Skeletal muscle satellite cell (primary cell): ENCODE data around the gene SRPK3.
A peak's percentile ranks its signal among the peaks of the same experiment; 100 is the strongest.
"Not testable (repeated sequence)": the region's sequence is repeated elsewhere in the genome, so short reads cannot be mapped to it uniquely, and the experiment has no call there.

ENCODE experiments used
- H3K27me3 ChIP-seq: 2 replicates; pipeline ENCODE4 v1.7.0; 2013; ENCODE audit warnings: low read length; ENCODE audit not compliant: control insufficient read depth, insufficient read depth
- H3K36me3 ChIP-seq: 2 replicates; pipeline ENCODE4 v1.7.0; 2013; ENCODE audit warnings: mild to moderate bottlenecking, control low read depth, low read length; ENCODE audit not compliant: insufficient read depth
- H3K4me1 ChIP-seq: 2 replicates; pipeline ENCODE4 v1.7.0; 2013; ENCODE audit warnings: low read length; ENCODE audit not compliant: control insufficient read depth, insufficient read depth
- H3K4me2 ChIP-seq: 2 replicates; pipeline ENCODE4 v1.7.0; 2013; ENCODE audit warnings: mild to moderate bottlenecking, low read length
- H3K4me3 ChIP-seq: 2 replicates; pipeline ENCODE4 v1.7.0; 2013; ENCODE audit warnings: low read length
- H3K9ac ChIP-seq: 2 replicates; pipeline ENCODE4 v1.7.0; 2013; ENCODE audit warnings: mild to moderate bottlenecking, low read depth, low read length, moderate library complexity
- H3K9me3 ChIP-seq: replicated peaks from 2 replicates; pipeline ENCODE4 v1.7.0; 2013; ENCODE audit warnings: mild to moderate bottlenecking, control low read depth, low read length

SRPK3 gene

GRCh38 chrX:153807976-153808375, 27.1 kb downstream of the SRPK3 start:
- no peak overlapping the region for H3K4me2 ChIP-seq
- no peak overlapping the region for H3K9ac ChIP-seq
- H3K27me3 ChIP-seq: no peaks in the 10 kb centered on the region
- no peaks in the 10 kb centered on the region for H3K9me3 ChIP-seq
- H3K36me3 ChIP-seq: no peaks in the 10 kb centered on the region
- no peaks in the 10 kb centered on the region for H3K4me1 ChIP-seq
- H3K4me3 ChIP-seq: no peak overlapping the region

- Histone ChIP-seq H3K9ac (no peak overlapping the region), H3K36me3 (no peaks in the 10 kb centered on the region), H3K4me2 (no peak overlapping the region), H3K4me1 (no peaks in the 10 kb centered on the region), H3K9me3 (no peaks in the 10 kb centered on the region), H3K4me3 (no peak overlapping the region), H3K27me3 (no peaks in the 10 kb centered on the region)
Measured at GRCh38 chrX:153812220-153812619, 31.4 kb downstream of the SRPK3 start.

GRCh38 chrX:153813161-153813560, 32.3 kb downstream of the SRPK3 start:
- no peaks in the 10 kb centered on the region for H3K9me3 ChIP-seq
- no peak overlapping the region for H3K4me3 ChIP-seq
- H3K9ac ChIP-seq: no peak overlapping the region
- H3K36me3 ChIP-seq: no peaks in the 10 kb centered on the region
- no peak overlapping the region for H3K4me2 ChIP-seq
- no peaks in the 10 kb centered on the region for H3K4me1 ChIP-seq
- no peaks in the 10 kb centered on the region for H3K27me3 ChIP-seq

- H3K27me3 ChIP-seq: no peaks in the 10 kb centered on the region
- no peak overlapping the region for H3K4me3 ChIP-seq
- H3K9me3 ChIP-seq: no peaks in the 10 kb centered on the region
- H3K4me1 ChIP-seq: no peaks in the 10 kb centered on the region
- no peaks in the 10 kb centered on the region for H3K36me3 ChIP-seq
- H3K9ac ChIP-seq: no peak overlapping the region
- no peak overlapping the region for H3K4me2 ChIP-seq
Measured at GRCh38 chrX:153814591-153815315, 33.9 kb downstream of the SRPK3 start.

- H3K9me3 ChIP-seq: no peaks in the 10 kb centered on the region
- H3K9ac ChIP-seq: no peak overlapping the region
- H3K36me3 ChIP-seq: no peaks in the 10 kb centered on the region
- H3K4me3 ChIP-seq: no peak overlapping the region
- no peak overlapping the region for H3K4me2 ChIP-seq
- no peaks in the 10 kb centered on the region for H3K27me3 ChIP-seq
- no peaks in the 10 kb centered on the region for H3K4me1 ChIP-seq
Measured at GRCh38 chrX:153816831-153817690, 36.2 kb downstream of the SRPK3 start.

- not testable (repeated sequence) for H3K4me1 ChIP-seq, H3K4me3 ChIP-seq, H3K27me3 ChIP-seq, H3K9me3 ChIP-seq, H3K36me3 ChIP-seq, H3K4me2 ChIP-seq, H3K9ac ChIP-seq
Measured at GRCh38 chrX:153818064-153818463, 37.2 kb downstream of the SRPK3 start.

GRCh38 chrX:153818571-153819383, 37.9 kb downstream of the SRPK3 start:
- H3K27me3 ChIP-seq: no peaks in the 10 kb centered on the region
- no peaks in the 10 kb centered on the region for H3K36me3 ChIP-seq
- H3K9me3 ChIP-seq: no peaks in the 10 kb centered on the region
- peak overlapping the region; percentile 77 for H3K4me2 ChIP-seq
- H3K4me1 ChIP-seq: no peaks in the 10 kb centered on the region
- no peak overlapping the region for H3K9ac ChIP-seq
- H3K4me3 ChIP-seq: peak overlapping the region; percentile 49

- Histone ChIP-seq H3K9ac (no peak overlapping the region), H3K4me1 (no peaks in the 10 kb centered on the region), H3K9me3 (no peaks in the 10 kb centered on the region), H3K27me3 (no peaks in the 10 kb centered on the region), H3K4me2 (peak overlapping the region; percentile 77), H3K36me3 (no peaks in the 10 kb centered on the region), H3K4me3 (peak overlapping the region; percentile 49)
Measured at GRCh38 chrX:153819384-153820040, 38.7 kb downstream of the SRPK3 start.

GRCh38 chrX:153820601-153821000, 39.8 kb downstream of the SRPK3 start:
- H3K9ac ChIP-seq: no peak overlapping the region
- no peaks in the 10 kb centered on the region for H3K9me3 ChIP-seq
- peaks cover 5% of the 10 kb centered on the region for H3K27me3 ChIP-seq
- H3K4me3 ChIP-seq: no peak overlapping the region
- no peaks in the 10 kb centered on the region for H3K4me1 ChIP-seq
- H3K36me3 ChIP-seq: no peaks in the 10 kb centered on the region
- no peak overlapping the region for H3K4me2 ChIP-seq

GRCh38 chrX:153821066-153821465, 40.2 kb downstream of the SRPK3 start:
- no peaks in the 10 kb centered on the region for H3K36me3 ChIP-seq
- H3K4me3 ChIP-seq: no peak overlapping the region
- no peaks in the 10 kb centered on the region for H3K9me3 ChIP-seq
- H3K27me3 ChIP-seq: peaks cover 5% of the 10 kb centered on the region
- no peak overlapping the region for H3K9ac ChIP-seq
- H3K4me2 ChIP-seq: no peak overlapping the region
- H3K4me1 ChIP-seq: no peaks in the 10 kb centered on the region

- Histone ChIP-seq H3K27me3 (peaks cover 20% of the 10 kb centered on the region), H3K9me3 (no peaks in the 10 kb centered on the region), H3K4me2 (no peak overlapping the region), H3K36me3 (no peaks in the 10 kb centered on the region), H3K9ac (no peak overlapping the region), H3K4me1 (no peaks in the 10 kb centered on the region), H3K4me3 (no peak overlapping the region)
Measured at GRCh38 chrX:153824348-153824747, 43.5 kb downstream of the SRPK3 start.
